GM12864 (cell line): Measurements from ENCODE around the gene LHX3.

ENCODE experiments used
- DNase-seq: peaks from one replicate; pipeline ENCODE4 v3.0.0-alpha.2; 2011; ENCODE audit warnings: low read depth
- H3K4me3 ChIP-seq: 2 replicates; pipeline ENCODE4 v1.5.1; 2011; ENCODE audit warnings: mild to moderate bottlenecking, low read depth, low read length, control low read depth
- CTCF ChIP-seq: IDR thresholded peaks from 2 replicates; pipeline ENCODE4 v1.5.1; 2011; ENCODE audit warnings: low read depth, mild to moderate bottlenecking, moderate library complexity, low read length, control low read depth, inconsistent platforms; ENCODE audit errors: missing control alignments

The LHX3 gene

GRCh38 chr9:136219276-136219675, 14.3 kb upstream of the LHX3 start:
- no peak for TF ChIP-seq CTCF
- no peak overlapping the region for H3K4me3 ChIP-seq
- no peak for DNase-seq

GRCh38 chr9:136218673-136219072, 13.7 kb upstream of the LHX3 start:
- DNase-seq: no peak
- no peak overlapping the region for H3K4me3 ChIP-seq
- TF ChIP-seq CTCF: no peak

DNA sequence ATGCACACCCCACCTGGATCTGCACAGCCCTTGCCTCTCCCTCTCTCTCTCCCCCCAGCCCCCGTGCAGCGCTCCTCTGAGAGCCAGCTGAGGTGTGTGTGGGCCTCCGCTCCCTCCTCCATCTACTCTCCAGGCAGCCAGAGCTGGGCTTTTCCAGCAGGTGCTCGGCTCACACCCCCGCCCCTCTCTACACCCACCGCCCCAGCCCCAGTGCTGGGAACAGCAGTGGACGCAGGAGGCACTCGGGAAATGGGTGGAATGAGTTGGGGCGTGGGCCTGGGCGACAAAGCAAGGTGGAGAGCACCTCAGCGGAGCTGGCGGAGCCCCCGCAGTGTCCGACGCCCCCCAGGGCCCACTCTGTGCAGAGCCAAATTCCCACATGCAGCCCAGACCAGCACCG, 13.3 kb upstream of the LHX3 start:
- TF ChIP-seq CTCF: no peak
- DNase-seq: no peak
- H3K4me3 ChIP-seq: no peak overlapping the region

- H3K4me3 ChIP-seq: no peak overlapping the region
- DNase-seq: no peak
- no peak for TF ChIP-seq CTCF
These were observed 11.8 kb upstream of the LHX3 start for GRCh38 chr9:136216541-136217244.

- TF ChIP-seq CTCF: no peak
- no peak for DNase-seq
- no peak overlapping the region for H3K4me3 ChIP-seq
These were observed 8.8 kb upstream of the LHX3 start for GRCh38 chr9:136213733-136214132.

DNA sequence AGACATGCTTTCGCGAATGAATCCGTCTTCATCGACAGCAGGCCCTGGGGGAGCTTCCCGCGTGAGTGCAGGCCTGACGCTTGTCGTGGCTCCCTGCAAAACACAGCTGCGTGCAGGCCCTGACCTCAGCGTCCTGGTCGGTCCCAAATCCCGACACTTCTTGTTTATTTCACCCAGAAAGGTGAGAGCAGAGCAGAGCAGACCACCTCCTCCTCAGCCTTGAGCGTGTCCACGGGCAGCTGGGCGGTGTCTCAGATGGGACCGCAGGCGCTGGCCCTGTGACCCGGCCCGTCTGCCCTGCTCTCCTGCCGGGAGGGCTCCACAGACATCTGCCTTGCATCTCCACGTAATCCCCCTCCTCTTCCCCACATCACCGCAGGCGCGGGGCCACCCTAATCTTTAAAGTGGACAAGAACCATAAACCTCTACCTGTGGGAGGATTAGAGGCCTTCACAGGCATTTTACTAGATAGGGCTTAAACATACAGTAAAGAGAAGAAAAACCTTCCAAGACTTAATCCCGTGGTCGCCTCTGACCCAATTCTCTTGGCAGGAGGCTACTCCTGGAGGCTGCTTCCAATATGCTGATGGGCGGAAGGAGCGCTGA, 7.5 kb upstream of the LHX3 start:
- no peak overlapping the region for H3K4me3 ChIP-seq
- no peak for TF ChIP-seq CTCF
- no peak for DNase-seq
